Gastroesophageal sphincter (tissue), 3 donors: ENCODE results near the gene SCN8A.

ENCODE experiments used
- EP300 ChIP-seq: sonication (generic); formaldehyde crosslinking; IDR thresholded peaks from one replicate; pipeline ENCODE4 v1.6.1; 2017; ENCODE audit warnings: antibody characterized with exemption, mild to moderate bottlenecking
- POLR2A ChIP-seq, 2 donors: fragments of 450-650 bp; IDR thresholded peaks; one replicate each; pipeline ENCODE4 v1.6.1; 2017; ENCODE audit warnings: antibody characterized with exemption in 2 of 2, mild to moderate bottlenecking in 2 of 2, moderate library complexity in 1 of 2
- POLR2AphosphoS5 ChIP-seq: sonication (generic); formaldehyde crosslinking; IDR thresholded peaks from one replicate; pipeline ENCODE4 v1.6.1; 2017; ENCODE audit warnings: antibody characterized with exemption
- TF ChIP-seq, protein P1 (sequence below), 4 experiments: fragments of 200-600 bp in 2 of 4; fragments of 450-650 bp in 2 of 4; sonication (generic) in 1 of 4; IDR thresholded peaks; one replicate each; pipeline ENCODE4 v1.5.1; 2017 to 2019; ENCODE audit warnings: antibody characterized with exemption in 4 of 4, mild to moderate bottlenecking in 2 of 4, moderate library complexity in 2 of 4

DNA sequence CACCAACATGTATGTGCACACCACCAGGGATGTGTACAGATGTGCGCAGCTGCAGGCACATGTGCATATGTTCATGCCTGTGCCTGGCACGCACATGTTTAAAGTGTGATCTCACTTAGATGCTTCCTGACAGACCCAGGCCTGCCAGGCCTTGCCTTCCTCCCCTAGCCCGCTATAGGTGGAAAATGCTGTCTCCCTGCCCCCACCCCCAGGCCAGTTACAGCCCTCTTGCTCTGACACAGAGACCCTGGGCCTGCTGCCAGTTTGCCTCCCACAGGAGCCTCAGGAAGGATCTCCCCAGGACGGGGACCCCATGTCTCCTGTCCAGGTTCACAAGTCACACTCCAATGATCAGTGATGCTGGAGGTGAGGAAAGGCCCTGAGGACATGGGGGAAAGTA is 235.8 kb downstream of the SCN8A start:
- TF ChIP-seq, protein P1, sequence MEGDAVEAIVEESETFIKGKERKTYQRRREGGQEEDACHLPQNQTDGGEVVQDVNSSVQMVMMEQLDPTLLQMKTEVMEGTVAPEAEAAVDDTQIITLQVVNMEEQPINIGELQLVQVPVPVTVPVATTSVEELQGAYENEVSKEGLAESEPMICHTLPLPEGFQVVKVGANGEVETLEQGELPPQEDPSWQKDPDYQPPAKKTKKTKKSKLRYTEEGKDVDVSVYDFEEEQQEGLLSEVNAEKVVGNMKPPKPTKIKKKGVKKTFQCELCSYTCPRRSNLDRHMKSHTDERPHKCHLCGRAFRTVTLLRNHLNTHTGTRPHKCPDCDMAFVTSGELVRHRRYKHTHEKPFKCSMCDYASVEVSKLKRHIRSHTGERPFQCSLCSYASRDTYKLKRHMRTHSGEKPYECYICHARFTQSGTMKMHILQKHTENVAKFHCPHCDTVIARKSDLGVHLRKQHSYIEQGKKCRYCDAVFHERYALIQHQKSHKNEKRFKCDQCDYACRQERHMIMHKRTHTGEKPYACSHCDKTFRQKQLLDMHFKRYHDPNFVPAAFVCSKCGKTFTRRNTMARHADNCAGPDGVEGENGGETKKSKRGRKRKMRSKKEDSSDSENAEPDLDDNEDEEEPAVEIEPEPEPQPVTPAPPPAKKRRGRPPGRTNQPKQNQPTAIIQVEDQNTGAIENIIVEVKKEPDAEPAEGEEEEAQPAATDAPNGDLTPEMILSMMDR (IDR thresholded peaks at IDR 0.05): no peak
- TF ChIP-seq EP300: no peak
- TF ChIP-seq POLR2A (IDR thresholded peaks at IDR 0.05): no peak
- no peak for TF ChIP-seq POLR2AphosphoS5
